Endodermal cell (in vitro differentiated cells): ENCODE measurements around the gene SCN2B. TPM values are rescaled to one million over a fixed set of nuclear protein-coding genes. Genes with fewer than 3 reads are reported as not detected.

Experiments
- DNase-seq: peaks from one replicate; pipeline ENCODE4 v3.0.0-alpha.2; 2017
- H3K27ac ChIP-seq: 2 replicates; pipeline ENCODE4 v1.5.1; 2013; ENCODE audit warnings: mild to moderate bottlenecking, low read depth, low read length, moderate library complexity
- H3K27me3 ChIP-seq: 2 replicates; pipeline ENCODE4 v1.6.1; 2013; ENCODE audit warnings: mild to moderate bottlenecking, low read length, moderate library complexity; ENCODE audit not compliant: insufficient read depth, control insufficient read depth, poor library complexity, severe bottlenecking
- H3K36me3 ChIP-seq: 2 replicates; pipeline ENCODE4 v1.7.0; 2013; ENCODE audit warnings: mild to moderate bottlenecking, low read length, moderate library complexity; ENCODE audit not compliant: control insufficient read depth, insufficient read depth
- H3K4me1 ChIP-seq: one replicate; pipeline ENCODE4 v1.7.0; 2013; ENCODE audit warnings: low read length; ENCODE audit not compliant: control insufficient read depth, insufficient read depth
- H3K4me3 ChIP-seq: 2 replicates; pipeline ENCODE4 v1.5.1; 2013; ENCODE audit warnings: mild to moderate bottlenecking, low read length, moderate library complexity
- H3K9ac ChIP-seq: 2 replicates; pipeline ENCODE4 v1.6.1; 2013; ENCODE audit warnings: mild to moderate bottlenecking, low read length, moderate library complexity; ENCODE audit not compliant: poor library complexity, severe bottlenecking; ENCODE audit errors: extremely low read depth
- H3K9me3 ChIP-seq: 2 replicates; pipeline ENCODE4 v1.6.1; 2013; ENCODE audit warnings: mild to moderate bottlenecking, low read length, moderate library complexity; ENCODE audit not compliant: control insufficient read depth
- H3K27ac Mint-ChIP-seq: 2 replicates; pipeline ENCODE4 v1.8.0; 2020; ENCODE audit warnings: mixed read lengths
- H3K27me3 Mint-ChIP-seq: 2 replicates; pipeline ENCODE4 v1.8.0; 2021; ENCODE audit warnings: mild to moderate bottlenecking, mixed read lengths; ENCODE audit not compliant: insufficient read depth
- H3K36me3 Mint-ChIP-seq: 2 replicates; pipeline ENCODE4 v1.8.0; 2020; ENCODE audit warnings: low read depth, mixed read lengths
- H3K4me1 Mint-ChIP-seq: 2 replicates; pipeline ENCODE4 v1.8.0; 2020; ENCODE audit warnings: mixed read lengths
- H3K4me3 Mint-ChIP-seq: 2 replicates; pipeline ENCODE4 v1.8.0; 2020; ENCODE audit warnings: mild to moderate bottlenecking, moderate library complexity, mixed read lengths
- H3K9me3 Mint-ChIP-seq: 2 replicates; pipeline ENCODE4 v1.8.0; 2020; ENCODE audit warnings: mild to moderate bottlenecking, mixed read lengths
- CTCF ChIP-seq: fragments of 200-600 bp; sonication (generic); conservative IDR thresholded peaks from 2 replicates; pipeline ENCODE4 v1.5.0; 2021; ENCODE audit warnings: antibody characterized with exemption, mild to moderate bottlenecking
- WGBS, 2 experiments: methylation state at CpG; one replicate each; pipeline versions ENCODE4 v1.1.5 to v1.1.7; 2013; ENCODE audit warnings: missing lambda C conversion rate in 2 of 2, mixed read lengths in 1 of 2; ENCODE audit not compliant: insufficient coverage in 1 of 2, insufficient read length in 1 of 2; 5-methylcytosine and 5-hydroxymethylcytosine counted together
- total RNA-seq, 2 donors: library from RNA; stranded (reverse); fragmentation: NEBNext Ultra II Directional in 1 of 2; extraction: Animal tissue kit (Norgen Biotek cat#: 25700) in 1 of 2; gene quantifications; 2 replicates in 1 of 2; 3 replicates in 1 of 2; pipeline ENCODE4 v1.2.1, GENCODE V29; 2021

The SCN2B gene
- total RNA-seq, 2 donors from 2014 or later = 0.11 to 0.20 TPM

- no peak for TF ChIP-seq CTCF
- Mint-ChIP-seq H3K9me3 (no peaks in the 10 kb centered on the region), H3K4me3 (no peak overlapping the region), H3K27ac (no peak overlapping the region), H3K27me3 (peaks cover 7% of the 10 kb centered on the region), H3K4me1 (peaks cover 40% of the 10 kb centered on the region), H3K36me3 (no peaks in the 10 kb centered on the region)
- H3K4me1 ChIP-seq = peaks cover 5% of the 10 kb centered on the region
- H3K36me3 ChIP-seq = no peaks in the 10 kb centered on the region
- 90 to 100% methylated on average over 4 to 6 of the region's 6 CpGs for WGBS, 2 experiments
- H3K27ac ChIP-seq = no peak overlapping the region
- no peaks in the 10 kb centered on the region for H3K9me3 ChIP-seq
- DNase-seq = no peak
- no peaks in the 10 kb centered on the region for H3K27me3 ChIP-seq
- H3K9ac ChIP-seq = no peak overlapping the region
- no peak overlapping the region for H3K4me3 ChIP-seq
Measured at GRCh38 chr11:118214210-118214914, 37.9 kb upstream of the SCN2B start.

- Mint-ChIP-seq H3K4me3 (no peak overlapping the region), H3K27ac (no peak overlapping the region), H3K9me3 (no peaks in the 10 kb centered on the region), H3K36me3 (no peaks in the 10 kb centered on the region), H3K27me3 (peaks cover 8% of the 10 kb centered on the region), H3K4me1 (peaks cover 40% of the 10 kb centered on the region)
- peaks cover 5% of the 10 kb centered on the region for H3K4me1 ChIP-seq
- DNase-seq = no peak
- H3K4me3 ChIP-seq = no peak overlapping the region
- H3K9ac ChIP-seq = no peak overlapping the region
- 91% methylated on average over 2 of the region's 2 CpGs; no CpG with 5 or more reads in 1 of the 2 experiments for WGBS, 2 experiments
- no peaks in the 10 kb centered on the region for H3K27me3 ChIP-seq
- H3K9me3 ChIP-seq = no peaks in the 10 kb centered on the region
- no peak overlapping the region for H3K27ac ChIP-seq
- H3K36me3 ChIP-seq = no peaks in the 10 kb centered on the region
- no peak for TF ChIP-seq CTCF
Measured at GRCh38 chr11:118213781-118214180, 37.3 kb upstream of the SCN2B start.

- Mint-ChIP-seq H3K4me3 (no peak overlapping the region), H3K36me3 (no peaks in the 10 kb centered on the region), H3K4me1 (peaks cover 40% of the 10 kb centered on the region), H3K27ac (no peak overlapping the region), H3K9me3 (no peaks in the 10 kb centered on the region), H3K27me3 (peaks cover 8% of the 10 kb centered on the region)
- no peak for DNase-seq
- no peaks in the 10 kb centered on the region for H3K9me3 ChIP-seq
- H3K9ac ChIP-seq = no peak overlapping the region
- TF ChIP-seq CTCF = no peak
- H3K4me3 ChIP-seq = no peak overlapping the region
- H3K27me3 ChIP-seq = no peaks in the 10 kb centered on the region
- no peaks in the 10 kb centered on the region for H3K36me3 ChIP-seq
- peaks cover 5% of the 10 kb centered on the region for H3K4me1 ChIP-seq
- WGBS, 2 experiments = 86 to 88% methylated on average over 2 to 4 of the region's 4 CpGs
- H3K27ac ChIP-seq = no peak overlapping the region
Measured at GRCh38 chr11:118213201-118213600, 36.8 kb upstream of the SCN2B start.
